GM21423 (cell line): ENCODE measurements around the gene ANKDD1A.
A peak's percentile ranks its signal among the peaks of the same experiment; 100 is the strongest.

ENCODE experiments used
- ATAC-seq: cut with Tn5 transposase; IDR thresholded peaks from one replicate; pipeline ENCODE4 v1.9.1; 2021; ENCODE audit warnings: mild to moderate bottlenecking, moderate library complexity; ENCODE audit not compliant: unreplicated experiment

Gene ANKDD1A

GRCh38 chr15:64895285-64896065 is 16.2 kb upstream of the ANKDD1A start:
- peak; percentile 20 for ATAC-seq

- no peak for ATAC-seq
Measured at GRCh38 chr15:64896371-64897069, 15.2 kb upstream of the ANKDD1A start.

GRCh38 chr15:64897345-64897985 is 14.2 kb upstream of the ANKDD1A start:
- no peak for ATAC-seq

- ATAC-seq: no peak
Measured at GRCh38 chr15:64898406-64898805, 13.3 kb upstream of the ANKDD1A start.

GRCh38 chr15:64901141-64901540 is 10.6 kb upstream of the ANKDD1A start:
- no peak for ATAC-seq

- ATAC-seq: no peak
Measured at GRCh38 chr15:64901914-64902313, 9.8 kb upstream of the ANKDD1A start.

GRCh38 chr15:64902863-64903262 is 8.8 kb upstream of the ANKDD1A start:
- no peak for ATAC-seq

- ATAC-seq: no peak
Measured at GRCh38 chr15:64903326-64903950, 8.3 kb upstream of the ANKDD1A start.

- no peak for ATAC-seq
Measured at GRCh38 chr15:64904189-64904588, 7.5 kb upstream of the ANKDD1A start.

GRCh38 chr15:64905119-64905831 is 6.4 kb upstream of the ANKDD1A start:
- no peak for ATAC-seq

GRCh38 chr15:64905941-64906340 is 5.8 kb upstream of the ANKDD1A start:
- no peak for ATAC-seq

- no peak for ATAC-seq
Measured at GRCh38 chr15:64906402-64906801, 5.3 kb upstream of the ANKDD1A start.

GRCh38 chr15:64907991-64908390 is 3.7 kb upstream of the ANKDD1A start:
- ATAC-seq: no peak

- no peak for ATAC-seq
Measured at GRCh38 chr15:64909546-64909945, 2.2 kb upstream of the ANKDD1A start.

- no peak for ATAC-seq
Measured at GRCh38 chr15:64912379-64913325, 950 bp downstream of the ANKDD1A start.

- no peak for ATAC-seq
Measured at GRCh38 chr15:64915518-64916227, 4.0 kb downstream of the ANKDD1A start.

- no peak for ATAC-seq
Measured at GRCh38 chr15:64916365-64916764, 4.7 kb downstream of the ANKDD1A start.

- ATAC-seq: no peak
Measured at GRCh38 chr15:64917211-64917610, 5.5 kb downstream of the ANKDD1A start.

- no peak for ATAC-seq
Measured at GRCh38 chr15:64919721-64920120, 8.0 kb downstream of the ANKDD1A start.
